Endothelial cell of umbilical vein (primary cell): Measurements from ENCODE around the gene PUS10.
A peak's percentile ranks its signal among the peaks of the same experiment; 100 is the strongest.

Source experiments
- CTCF ChIP-seq, 2 donors: IDR thresholded peaks; 1 replicate in 1 of 2; 2 replicates in 1 of 2; pipeline ENCODE4 v1.5.1; 2011; ENCODE audit warnings: low read length in 2 of 2, mild to moderate bottlenecking in 2 of 2, moderate library complexity in 2 of 2, control low read depth in 1 of 2, inconsistent platforms in 1 of 2, low read depth in 1 of 2; ENCODE audit not compliant: insufficient read depth in 1 of 2; ENCODE audit errors: extremely low read depth in 1 of 2
- POLR2A ChIP-seq: IDR thresholded peaks from 2 replicates; pipeline ENCODE4 v1.6.1; 2012; ENCODE audit warnings: low read depth, mild to moderate bottlenecking, control low read depth, low read length

GRCh38 chr2:60998628-60999545 lies 19.2 kb downstream of the PUS10 start:
- TF ChIP-seq CTCF (IDR thresholded peaks at IDR 0.05; ENCODE audit: extremely low read depth in 1 of 2, insufficient read depth in 1 of 2, low read depth in 1 of 2, low read length in 2 of 2) = peak; percentile 20 to 37
- no peak for TF ChIP-seq POLR2A
